IPS-11a (cell line): ENCODE results near the gene BCKDHB.

ENCODE experiments used
- H3K4me3 ChIP-seq: one replicate; pipeline ENCODE4 v1.5.1; 2013; ENCODE audit warnings: low read depth, low read length, control low read depth

Gene BCKDHB

GRCh38 chr6:80366714-80367113 is 260.2 kb downstream of the BCKDHB start:
- H3K4me3 ChIP-seq: no peak overlapping the region

- H3K4me3 ChIP-seq: no peak overlapping the region
These were observed 269.9 kb downstream of the BCKDHB start for GRCh38 chr6:80376411-80376810.

- no peak overlapping the region for H3K4me3 ChIP-seq
These were observed 274.1 kb downstream of the BCKDHB start for GRCh38 chr6:80380566-80380965.

- no peak overlapping the region for H3K4me3 ChIP-seq
These were observed 276.3 kb downstream of the BCKDHB start for GRCh38 chr6:80382811-80383210.

GRCh38 chr6:80388507-80388906 is 282.0 kb downstream of the BCKDHB start:
- H3K4me3 ChIP-seq: no peak overlapping the region
